AML-193 (cell line): ENCODE data around the gene NGLY1.
A peak's percentile ranks its signal among the peaks of the same experiment; 100 is the strongest.

Experiments used
- DNase-seq, 2 experiments: peaks; one replicate each; lab custom pipeline; 2025; lab: John Stamatoyannopoulos, UW

The NGLY1 gene

DNA sequence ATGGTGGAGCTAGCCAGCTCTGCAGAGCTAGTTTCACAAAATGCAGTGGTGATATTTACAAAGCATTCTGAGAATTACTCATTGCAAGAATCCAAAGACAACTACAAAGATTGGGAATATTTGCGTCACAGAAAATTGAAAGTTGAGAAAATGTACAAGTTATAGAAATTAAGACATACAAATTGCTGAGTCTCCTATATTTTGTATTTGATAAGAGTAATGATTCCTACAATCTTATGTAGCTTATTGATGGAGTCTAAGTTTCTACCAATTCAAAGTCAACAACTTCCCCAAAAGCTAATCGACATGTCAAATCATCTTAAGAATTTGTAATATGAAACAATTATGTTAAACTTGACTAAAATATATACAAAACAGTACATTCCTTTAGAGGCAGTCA, 72.2 kb downstream of the NGLY1 start:
- no peak for DNase-seq

DNA sequence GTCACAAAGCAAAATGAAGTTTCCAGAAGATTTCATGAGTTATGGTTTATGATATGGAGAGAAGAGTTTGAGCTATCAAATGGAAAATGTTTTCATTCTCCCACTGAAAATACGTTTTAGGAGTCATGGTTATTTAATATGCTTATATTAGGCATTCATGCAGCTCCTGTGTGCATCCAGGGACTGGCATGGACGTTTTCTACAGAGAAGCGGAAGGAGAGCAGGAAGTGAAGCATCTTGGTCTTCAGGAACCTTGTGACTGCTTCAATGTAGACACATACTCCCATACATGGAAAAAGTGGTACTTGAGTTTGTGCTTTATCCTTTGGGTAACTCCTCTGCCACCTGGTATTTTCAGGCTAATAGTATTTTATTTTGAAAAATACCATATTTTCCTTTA, 75.2 kb downstream of the NGLY1 start:
- DNase-seq, result no peak

DNA sequence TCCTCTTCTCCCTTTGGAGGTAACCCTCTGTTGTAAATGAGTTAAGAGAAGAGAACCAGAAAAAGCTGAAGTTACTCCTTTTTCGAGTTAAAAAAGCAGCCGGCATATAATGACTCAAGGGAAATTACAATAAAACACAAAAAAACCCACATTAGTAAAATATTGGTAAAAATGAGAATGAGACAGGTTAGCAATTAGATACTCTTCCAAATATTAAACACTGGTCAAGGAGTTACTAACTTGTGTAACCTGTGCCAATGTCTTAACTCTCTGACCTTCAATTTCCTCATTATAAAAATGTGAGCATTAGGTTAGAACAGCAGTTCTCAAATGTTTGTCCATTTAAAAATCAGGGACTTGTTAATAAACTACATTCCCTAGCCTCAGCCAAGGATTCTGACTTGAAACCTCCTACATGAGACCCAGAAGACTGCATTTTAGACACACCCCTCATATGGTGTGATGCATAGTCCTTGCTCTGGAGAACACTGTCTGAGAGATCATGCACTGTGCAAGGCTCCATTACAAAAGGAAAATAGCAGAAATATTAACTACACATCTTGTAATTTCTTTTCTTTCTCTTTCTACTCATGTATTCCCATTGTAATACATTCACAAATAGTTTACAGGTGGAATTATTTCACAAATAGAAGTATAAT, 75.8 kb downstream of the NGLY1 start:
- no peak for DNase-seq

DNA sequence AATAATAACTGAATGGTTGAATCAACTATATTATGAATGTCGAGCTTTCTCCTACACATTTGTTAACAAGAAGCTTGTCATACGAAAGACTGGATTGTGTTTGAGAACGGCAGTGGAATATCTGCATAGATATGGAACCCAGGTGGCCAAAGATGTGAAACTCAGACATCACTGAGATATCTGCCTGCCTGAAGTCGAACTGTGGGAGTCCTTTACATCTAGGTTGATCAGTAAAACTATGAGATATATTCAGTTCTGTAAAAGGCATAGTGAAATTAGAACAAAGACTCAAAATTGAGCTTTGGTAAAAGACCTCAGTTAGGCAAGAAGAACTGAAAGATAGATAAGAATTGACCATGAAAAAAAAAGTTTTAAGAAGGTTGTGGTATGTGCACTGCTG, 77.0 kb downstream of the NGLY1 start:
- DNase-seq, result no peak

DNA sequence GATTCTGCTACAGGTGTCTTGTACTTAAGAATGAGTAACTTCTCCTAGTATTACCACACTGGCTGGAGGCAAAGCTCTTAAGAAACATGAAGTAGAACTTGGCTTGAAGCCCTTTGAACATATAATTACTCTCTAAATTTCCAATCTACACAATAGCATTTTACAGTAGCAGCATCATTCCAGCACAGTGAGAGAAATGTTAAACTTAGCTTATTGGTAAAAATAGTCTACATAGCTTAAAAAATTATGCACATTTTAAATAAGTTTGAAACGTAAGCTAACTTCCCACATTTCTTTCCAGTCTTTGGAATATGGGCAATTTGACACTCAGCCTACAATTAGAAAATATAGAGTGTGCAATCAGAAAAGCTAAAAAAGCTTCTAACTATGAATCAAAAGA, 85.7 kb downstream of the NGLY1 start:
- peak; percentile 10 to 18 for DNase-seq

DNA sequence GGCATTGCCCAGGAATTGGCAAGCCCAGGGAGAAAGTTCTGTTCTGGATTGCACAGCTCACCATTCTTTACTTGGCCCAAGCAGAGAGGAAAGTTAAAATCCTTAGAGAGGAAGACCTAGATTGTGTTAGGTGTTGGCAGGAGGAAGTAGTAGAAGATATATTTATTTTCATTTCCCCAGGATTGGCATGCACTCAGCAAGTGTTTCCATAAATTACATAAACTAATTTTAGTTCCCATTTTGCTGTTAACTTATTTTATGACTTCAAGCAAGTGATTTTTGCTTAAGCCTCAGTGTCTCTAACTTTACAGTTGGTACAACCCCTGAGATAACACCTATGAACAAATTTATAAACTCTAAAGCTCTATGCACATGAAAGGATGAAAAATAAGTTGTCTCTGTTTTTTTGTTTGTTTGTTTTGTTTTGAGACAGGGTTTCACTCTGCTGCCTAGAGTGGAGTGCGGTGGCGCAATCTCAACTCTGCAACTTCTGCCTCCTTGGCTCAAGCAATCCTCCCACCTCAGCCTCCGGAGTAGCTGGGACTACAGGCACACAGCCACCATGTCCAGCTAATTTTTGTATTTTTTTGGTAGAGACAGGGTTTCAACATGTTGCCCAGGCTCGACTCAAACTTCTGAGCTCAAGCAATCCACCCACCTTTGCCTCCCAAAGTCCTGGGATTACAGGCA, 87.4 kb downstream of the NGLY1 start:
- peak in 1 of 2 experiments; percentile 30 for DNase-seq

DNA sequence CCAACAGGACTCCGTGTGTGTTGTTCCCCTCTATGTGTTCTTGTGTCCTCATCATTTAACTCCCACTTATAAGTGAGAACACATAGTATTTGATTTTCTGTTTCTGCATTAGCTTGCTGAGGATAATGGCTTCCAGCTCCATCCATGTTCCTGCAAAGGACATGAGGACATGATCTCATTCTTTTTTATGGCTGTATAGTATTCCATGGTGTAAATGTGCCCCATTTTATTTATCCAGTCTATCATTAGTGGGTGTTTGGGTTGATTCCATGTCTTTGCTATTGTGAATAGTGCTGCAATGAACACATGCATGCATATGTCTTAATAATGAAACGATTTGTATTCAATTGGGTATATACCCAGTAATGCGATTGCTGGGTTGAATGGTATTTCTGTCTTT, 90.0 kb downstream of the NGLY1 start:
- no peak for DNase-seq

DNA sequence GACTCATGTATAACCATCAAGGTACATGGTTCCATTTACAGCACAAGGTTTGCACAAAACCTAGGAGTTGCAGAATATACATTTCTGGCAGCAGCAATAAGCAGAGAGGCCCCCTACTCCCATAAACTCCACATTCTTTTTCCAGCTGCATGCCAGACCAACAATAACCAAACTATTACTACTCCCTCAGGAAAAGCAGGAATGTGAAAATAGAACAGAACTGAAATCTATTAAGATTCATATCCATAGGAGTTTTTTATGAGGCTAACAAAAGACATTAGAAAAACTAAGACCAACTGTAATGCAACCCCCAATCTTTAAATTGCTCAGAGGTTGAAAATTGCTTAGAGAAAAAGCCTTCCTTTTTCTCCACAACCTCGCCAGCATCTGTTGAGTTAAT, 90.9 kb downstream of the NGLY1 start:
- DNase-seq, result no peak

DNA sequence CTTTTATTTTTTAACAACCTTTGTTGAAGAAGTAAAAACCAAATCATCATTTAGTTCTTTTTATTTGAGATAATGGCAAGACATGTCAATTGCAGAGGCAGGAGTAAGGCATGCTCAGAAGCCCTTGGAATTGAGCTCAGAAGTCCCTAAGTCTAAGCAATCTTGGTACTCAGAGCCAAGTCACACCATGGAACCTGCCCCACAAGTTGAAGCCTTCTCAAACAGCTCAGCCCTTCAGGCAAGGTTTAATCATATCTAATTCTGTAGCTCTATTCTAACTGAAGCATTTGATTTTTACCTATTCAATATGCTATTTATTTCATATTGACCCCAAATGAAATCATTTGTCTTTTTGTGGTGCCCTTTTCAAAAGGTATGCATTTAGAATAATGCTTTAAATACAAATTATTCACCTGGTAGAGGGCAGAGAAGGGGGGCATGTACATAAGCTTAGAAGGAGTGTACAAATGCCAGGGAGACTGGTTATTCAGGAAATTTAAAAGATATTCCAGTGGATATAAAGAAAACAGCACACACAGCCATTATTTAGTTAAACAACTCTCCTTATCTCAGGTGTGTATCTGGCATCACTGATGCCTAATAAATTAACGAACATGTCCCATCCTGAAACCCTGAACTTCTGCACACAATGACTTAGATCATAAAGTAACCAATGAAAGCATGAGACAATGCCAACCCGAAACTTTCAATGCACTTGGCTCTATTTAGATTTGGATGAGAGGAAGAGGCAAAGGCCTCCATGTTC, 92.3 kb downstream of the NGLY1 start:
- no peak for DNase-seq

DNA sequence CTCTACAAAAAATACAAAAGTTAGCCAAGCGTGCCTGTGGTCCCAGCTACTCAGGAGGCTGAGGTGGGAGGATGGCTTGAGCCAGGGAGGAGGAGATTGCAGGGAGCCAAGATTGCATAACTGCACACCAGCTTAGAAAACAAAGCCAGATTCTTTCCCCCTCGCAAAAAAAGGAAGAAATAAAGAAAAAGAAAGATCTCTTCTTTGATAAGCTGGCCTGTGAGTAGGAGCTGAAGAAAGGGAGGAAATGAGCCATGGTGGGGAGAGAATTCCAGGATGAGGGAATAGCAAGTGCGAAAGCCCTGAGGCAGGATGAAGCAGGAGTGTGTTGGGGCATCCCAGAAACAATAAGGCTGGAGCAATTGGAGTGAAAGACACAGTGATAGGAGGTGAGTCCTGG, 94.0 kb downstream of the NGLY1 start:
- peak; percentile 29 to 36 for DNase-seq

DNA sequence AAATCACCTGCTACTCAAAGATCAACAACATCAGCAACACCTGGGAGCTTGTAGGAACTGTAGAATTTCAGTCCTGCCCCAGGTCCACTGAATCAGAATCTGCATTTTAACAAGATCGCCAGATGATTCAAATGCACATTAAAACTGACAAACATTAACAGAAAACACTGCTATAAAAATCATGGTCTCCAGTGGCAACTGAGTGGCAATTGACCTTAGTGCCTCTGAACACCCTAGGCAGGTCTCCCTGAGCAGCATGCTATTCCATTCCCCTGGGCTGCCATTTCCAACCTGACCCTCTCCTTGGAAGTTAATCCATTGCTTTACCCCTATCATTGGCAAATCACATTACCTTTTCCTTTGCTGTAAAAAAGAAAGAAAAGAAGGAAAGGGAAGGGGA, 95.5 kb downstream of the NGLY1 start:
- no peak for DNase-seq

DNA sequence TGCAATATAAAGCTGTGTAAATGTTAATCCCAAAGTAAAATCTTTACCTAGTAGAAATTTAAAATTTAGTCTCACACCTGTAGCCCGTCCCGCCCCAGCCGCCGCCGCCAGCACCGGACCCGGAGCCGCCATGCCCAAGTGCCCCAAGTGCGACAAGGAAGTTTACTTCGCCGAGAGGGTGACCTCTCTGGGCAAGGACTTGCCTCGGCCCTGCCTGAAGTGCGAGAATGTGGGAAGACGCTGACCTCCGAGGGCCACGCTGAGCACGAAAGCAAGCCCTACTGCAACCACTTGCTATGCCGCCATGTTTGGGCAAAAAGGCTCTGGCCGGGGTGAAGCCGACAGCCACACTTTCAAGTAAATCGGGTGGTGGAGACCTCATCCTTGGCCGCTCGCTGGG, 96.5 kb downstream of the NGLY1 start:
- no peak for DNase-seq

DNA sequence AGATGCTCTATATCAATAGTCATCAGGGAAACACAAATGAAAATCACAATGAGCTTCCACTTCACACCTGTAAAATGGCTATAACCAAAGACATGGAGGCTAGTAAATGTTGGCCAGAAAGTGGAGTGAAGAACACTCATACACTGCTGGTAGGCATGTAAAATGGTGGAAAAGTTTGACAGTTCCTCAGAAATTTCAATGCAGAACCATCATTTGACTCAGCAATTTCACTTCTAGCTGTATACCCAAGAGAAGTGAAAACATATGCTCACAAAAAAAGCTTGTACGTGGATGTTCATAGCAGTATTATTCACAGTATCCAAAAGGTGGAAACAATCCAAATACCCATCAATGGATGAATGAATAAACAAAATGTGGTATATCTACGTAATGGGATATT, 99.4 kb downstream of the NGLY1 start:
- DNase-seq, result no peak

DNA sequence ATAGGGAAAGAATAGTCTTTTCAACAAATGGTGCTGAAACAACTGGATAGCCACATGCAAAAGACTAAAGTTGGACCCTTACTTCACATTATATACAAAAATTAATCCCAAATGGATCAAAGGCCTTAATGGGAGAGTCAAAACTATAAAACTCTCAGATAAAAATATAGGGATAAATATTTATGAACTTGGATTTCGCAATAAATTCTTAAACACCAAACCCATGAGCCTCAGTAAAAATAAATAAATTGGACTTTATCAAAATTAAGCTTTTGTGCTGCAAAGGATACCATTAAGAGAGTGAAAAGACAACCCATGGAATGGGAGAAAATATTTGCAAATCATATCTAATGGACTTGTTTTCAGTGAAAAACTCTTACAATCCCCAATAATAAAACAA, 99.8 kb downstream of the NGLY1 start:
- no peak for DNase-seq

DNA sequence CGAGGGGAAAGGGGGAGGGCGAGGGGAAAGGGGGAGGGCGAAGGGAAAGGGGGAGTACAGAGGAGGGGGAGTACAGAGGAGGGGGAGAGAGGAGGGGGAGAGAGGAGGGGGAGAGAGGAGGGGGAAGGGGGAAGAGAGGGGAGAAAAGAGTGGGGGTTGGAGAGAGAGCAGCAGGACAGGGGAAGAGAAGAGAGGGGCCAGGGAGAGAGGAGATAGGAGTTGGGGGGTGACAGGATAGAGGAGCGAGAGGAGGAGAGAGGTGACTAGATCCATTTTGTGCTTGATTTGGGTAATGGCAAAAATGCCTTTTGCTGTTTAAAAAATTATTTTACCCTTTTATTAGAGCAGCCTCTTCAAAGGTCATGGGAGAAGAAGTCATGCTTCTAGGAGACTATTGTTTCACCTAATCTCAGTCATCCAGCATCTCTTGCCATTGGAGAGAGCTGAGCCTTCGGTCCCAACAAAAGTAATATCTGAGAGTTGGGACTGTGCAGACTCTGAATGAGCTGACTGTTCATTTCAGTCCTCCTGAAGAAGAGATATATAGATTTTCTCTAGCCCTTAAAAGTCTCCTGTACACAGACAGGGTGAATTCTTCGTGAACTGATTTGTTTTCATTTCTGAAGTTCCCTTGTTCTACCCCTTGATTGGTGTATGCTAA, 103.5 kb downstream of the NGLY1 start:
- DNase-seq, result no peak

DNA sequence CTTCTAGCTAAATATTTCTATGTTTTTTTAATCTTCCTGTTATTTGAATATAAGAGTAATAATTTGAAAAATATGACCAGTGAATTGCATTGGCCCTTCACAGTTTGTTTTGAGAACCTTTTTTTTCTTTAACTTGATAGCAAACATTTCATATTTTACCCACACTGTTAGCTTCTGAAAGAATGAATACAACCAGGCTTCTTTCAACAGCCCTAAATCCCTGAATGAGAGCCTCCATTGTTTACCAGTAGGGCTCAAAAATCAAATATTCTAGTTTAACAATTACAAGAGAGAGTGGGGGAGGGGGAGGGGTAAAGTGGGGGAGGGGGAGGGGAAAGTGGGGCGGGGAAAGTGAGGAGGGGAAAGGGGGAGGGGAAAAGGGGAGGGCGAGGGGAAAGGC, 104.1 kb downstream of the NGLY1 start:
- no peak for DNase-seq

DNA sequence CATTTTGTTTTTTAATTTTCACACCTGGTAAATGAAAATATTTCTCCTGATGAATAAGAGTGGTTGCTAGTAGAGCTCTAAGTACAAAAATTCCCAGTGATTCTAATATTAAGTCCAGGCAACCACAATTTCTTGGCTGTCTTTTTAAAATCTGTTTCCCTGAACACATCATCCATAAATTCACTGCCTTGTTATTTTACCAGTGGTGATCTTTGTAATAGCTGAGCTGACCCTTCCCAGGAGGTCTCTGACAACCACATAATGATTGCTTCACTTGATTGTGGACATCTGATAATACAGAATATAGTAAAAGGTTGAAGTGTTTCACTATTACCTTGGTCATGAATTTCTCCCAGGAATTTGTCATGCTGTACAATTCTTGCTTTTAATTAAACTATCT, 104.7 kb downstream of the NGLY1 start:
- DNase-seq, result no peak

DNA sequence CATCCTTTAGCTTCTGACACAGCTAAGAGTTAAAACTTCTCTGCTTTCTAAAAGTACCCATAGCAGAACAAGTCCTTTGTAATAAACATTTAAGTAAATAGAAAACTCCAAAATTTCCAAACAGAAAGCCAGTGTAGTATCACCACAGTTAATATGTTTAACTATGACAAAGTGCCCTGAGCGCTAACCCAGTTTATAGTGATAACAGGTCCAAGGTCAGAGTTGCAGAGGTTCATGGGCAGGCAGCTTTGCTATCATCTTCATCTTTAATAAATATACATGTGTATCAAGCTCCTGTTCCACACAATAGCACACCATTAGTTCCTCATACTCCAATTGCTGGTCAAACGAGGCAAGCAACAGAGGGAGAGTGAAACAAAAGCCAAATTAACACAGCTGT, 106.1 kb downstream of the NGLY1 start:
- no peak for DNase-seq

DNA sequence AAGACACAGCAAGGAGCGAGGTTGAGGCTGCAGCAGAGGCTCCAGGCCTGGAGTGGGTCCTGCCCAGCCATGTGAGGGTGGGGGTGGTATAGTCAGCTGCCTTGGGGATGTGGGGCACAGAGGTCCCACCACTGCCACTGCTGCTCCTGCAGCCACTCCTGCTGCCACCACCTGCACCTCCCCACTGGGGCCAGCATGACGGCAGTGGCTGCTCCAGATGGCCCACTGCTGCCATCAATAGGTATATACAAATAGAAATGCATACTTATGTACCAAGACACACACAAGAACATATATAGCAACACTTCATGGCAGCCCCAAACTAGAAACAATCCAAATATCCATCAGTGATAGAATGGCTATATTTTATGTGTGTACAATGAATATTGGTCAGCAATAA, 108.6 kb downstream of the NGLY1 start:
- DNase-seq, result no peak

DNA sequence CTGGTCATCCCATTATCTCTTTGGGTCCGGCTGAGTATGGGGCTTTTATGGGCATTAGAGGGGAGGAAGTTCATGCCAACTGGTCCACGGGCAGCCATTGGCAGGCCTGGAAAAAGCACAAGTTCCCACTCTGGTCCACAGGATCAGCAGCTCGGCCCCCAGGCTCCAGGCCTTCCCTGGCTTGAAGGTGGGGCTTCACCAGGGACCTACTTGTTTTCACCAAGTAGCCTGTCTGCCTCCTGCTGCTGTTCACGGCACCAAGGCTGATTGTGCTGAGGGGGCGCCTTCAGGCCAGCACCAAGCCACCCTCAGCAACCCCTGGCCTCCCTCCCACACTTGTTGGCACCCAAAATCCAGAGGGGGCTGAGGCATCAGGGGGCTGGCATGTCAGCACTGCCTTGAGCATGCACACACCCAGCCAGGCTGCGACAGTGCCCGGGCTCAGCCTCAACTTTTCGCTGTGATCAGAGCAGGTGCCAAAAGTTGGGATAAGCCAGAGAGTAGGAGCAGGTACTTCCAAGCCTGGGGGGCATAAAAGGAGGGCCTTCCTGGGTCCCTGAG, 109.4 kb downstream of the NGLY1 start:
- no peak for DNase-seq
